ENCODE data around the gene PTPRK.

DNA sequence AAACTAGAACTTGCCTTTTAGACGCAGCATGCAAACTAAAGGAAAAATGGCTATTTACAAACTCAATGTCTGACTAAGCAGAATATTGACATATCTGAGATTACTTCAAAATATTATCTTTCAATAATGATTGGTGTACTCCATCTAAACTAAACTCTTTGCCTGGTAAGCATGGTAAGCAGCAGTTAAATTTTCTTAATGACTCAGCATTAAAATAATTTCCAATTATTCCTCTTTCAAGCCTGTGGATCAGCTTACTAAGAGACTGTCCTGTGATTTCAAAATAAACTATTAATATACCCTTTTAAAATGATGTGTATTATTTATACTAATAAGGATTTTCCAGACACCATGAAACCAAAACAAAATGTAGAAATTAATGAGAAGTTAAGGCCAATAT, 392.7 kb downstream of the PTPRK start:
- TF ChIP-seq CTCF (IDR thresholded peaks at IDR 0.05) (no peak), POLR2A (IDR thresholded peaks at IDR 0.05) (no peak)
